DOHH2 (cell line): Measurements from ENCODE around the gene OR2AT4.

Experiments
- H3F3A ChIP-seq: fragments of 200-600 bp; sonication (generic), shearing (Covaris generic); 2 replicates; pipeline ENCODE4 v1.6.0; 2016; ENCODE audit warnings: antibody characterized with exemption, mild to moderate bottlenecking; ENCODE audit not compliant: control insufficient read depth, insufficient read depth
- H3K27ac ChIP-seq: fragments of 200-600 bp; sonication (generic); 2 replicates; pipeline ENCODE4 v1.5.1; 2014; ENCODE audit warnings: low read depth, mild to moderate bottlenecking, low read length, moderate library complexity
- H3K27me3 ChIP-seq: fragments of 200-600 bp; sonication (generic); 2 replicates; pipeline ENCODE4 v1.6.1; 2014; ENCODE audit warnings: mild to moderate bottlenecking, low read length, mixed read lengths; ENCODE audit not compliant: control insufficient read depth
- H3K36me3 ChIP-seq: fragments of 200-600 bp; sonication (generic); 2 replicates; pipeline ENCODE4 v1.6.1; 2014; ENCODE audit warnings: mild to moderate bottlenecking, low read length, moderate library complexity, mixed read lengths; ENCODE audit not compliant: control insufficient read depth
- H3K4me1 ChIP-seq: fragments of 200-600 bp; sonication (generic); 2 replicates; pipeline ENCODE4 v1.6.1; 2014; ENCODE audit warnings: mild to moderate bottlenecking, low read length, mixed read lengths; ENCODE audit not compliant: control insufficient read depth
- H3K4me2 ChIP-seq: fragments of 200-600 bp; sonication (generic); 2 replicates; pipeline ENCODE4 v1.6.0; 2014; ENCODE audit warnings: mild to moderate bottlenecking, low read length, moderate library complexity
- H3K4me3 ChIP-seq: fragments of 200-600 bp; sonication (generic); 2 replicates; pipeline ENCODE4 v1.5.1; 2014; ENCODE audit warnings: mild to moderate bottlenecking, low read length, mixed read lengths
- H3K79me2 ChIP-seq: fragments of 200-600 bp; sonication (generic); 2 replicates; pipeline ENCODE4 v1.6.1; 2014; ENCODE audit warnings: mild to moderate bottlenecking, low read length, mixed read lengths; ENCODE audit not compliant: control insufficient read depth
- H3K9me2 ChIP-seq: fragments of 200-600 bp; sonication (generic); replicated peaks from 2 replicates; pipeline ENCODE4 v1.6.1; 2014; ENCODE audit warnings: mild to moderate bottlenecking, low read length, mixed read lengths; ENCODE audit not compliant: control insufficient read depth
- H3K9me3 ChIP-seq: fragments of 200-600 bp; sonication (generic); 2 replicates; pipeline ENCODE4 v1.6.1; 2014; ENCODE audit warnings: antibody characterized with exemption, low read length, mixed read lengths; ENCODE audit not compliant: control insufficient read depth, insufficient read depth
- H4K20me1 ChIP-seq: fragments of 200-600 bp; sonication (generic); 2 replicates; pipeline ENCODE4 v1.6.0; 2014; ENCODE audit warnings: low read depth, mild to moderate bottlenecking, antibody characterized with exemption, low read length, moderate library complexity; ENCODE audit not compliant: control insufficient read depth, insufficient read depth
- EZH2phosphoT487 ChIP-seq: fragments of 200-600 bp; sonication (generic); IDR thresholded peaks from 2 replicates; pipeline ENCODE4 v1.6.1; 2017; ENCODE audit warnings: borderline replicate concordance, mild to moderate bottlenecking, antibody characterized with exemption, low read length, moderate library complexity, mixed read lengths
- TF ChIP-seq, protein P1 (sequence below): fragments of 200-600 bp; sonication (generic); IDR thresholded peaks from one replicate; pipeline ENCODE4 v1.5.1; 2014; ENCODE audit warnings: antibody characterized with exemption, mild to moderate bottlenecking, low read depth, low read length; ENCODE audit not compliant: poor library complexity, severe bottlenecking

The OR2AT4 gene

GRCh38 chr11:75055511-75055910 is 41.2 kb downstream of the OR2AT4 start:
- Histone ChIP-seq H3K4me3 (no peak overlapping the region), H3K9me3 (no peaks in the 10 kb centered on the region; the same call in 1 of the 2 replicates), H3K36me3 (no peaks in the 10 kb centered on the region), H4K20me1 (no peaks in the 10 kb centered on the region), H3K79me2 (no peaks in the 10 kb centered on the region), H3F3A (no peaks in the 10 kb centered on the region), H3K9me2 (no peaks in the 10 kb centered on the region), H3K27me3 (peaks cover 3% of the 10 kb centered on the region; the same call in 1 of the 2 replicates), H3K4me1 (peaks cover 4% of the 10 kb centered on the region), H3K27ac (no peak overlapping the region), H3K4me2 (no peak overlapping the region)
- no peak for TF ChIP-seq EZH2phosphoT487
- TF ChIP-seq, protein P1, sequence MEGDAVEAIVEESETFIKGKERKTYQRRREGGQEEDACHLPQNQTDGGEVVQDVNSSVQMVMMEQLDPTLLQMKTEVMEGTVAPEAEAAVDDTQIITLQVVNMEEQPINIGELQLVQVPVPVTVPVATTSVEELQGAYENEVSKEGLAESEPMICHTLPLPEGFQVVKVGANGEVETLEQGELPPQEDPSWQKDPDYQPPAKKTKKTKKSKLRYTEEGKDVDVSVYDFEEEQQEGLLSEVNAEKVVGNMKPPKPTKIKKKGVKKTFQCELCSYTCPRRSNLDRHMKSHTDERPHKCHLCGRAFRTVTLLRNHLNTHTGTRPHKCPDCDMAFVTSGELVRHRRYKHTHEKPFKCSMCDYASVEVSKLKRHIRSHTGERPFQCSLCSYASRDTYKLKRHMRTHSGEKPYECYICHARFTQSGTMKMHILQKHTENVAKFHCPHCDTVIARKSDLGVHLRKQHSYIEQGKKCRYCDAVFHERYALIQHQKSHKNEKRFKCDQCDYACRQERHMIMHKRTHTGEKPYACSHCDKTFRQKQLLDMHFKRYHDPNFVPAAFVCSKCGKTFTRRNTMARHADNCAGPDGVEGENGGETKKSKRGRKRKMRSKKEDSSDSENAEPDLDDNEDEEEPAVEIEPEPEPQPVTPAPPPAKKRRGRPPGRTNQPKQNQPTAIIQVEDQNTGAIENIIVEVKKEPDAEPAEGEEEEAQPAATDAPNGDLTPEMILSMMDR: no peak

- peaks cover 29% of the 10 kb centered on the region for H3K4me1 ChIP-seq
- no peak for TF ChIP-seq EZH2phosphoT487
- TF ChIP-seq, protein P1: no peak
- H3K4me3 ChIP-seq: no peak overlapping the region
- H3K4me2 ChIP-seq: no peak overlapping the region
- no peaks in the 10 kb centered on the region for H3K79me2 ChIP-seq
- H3K27me3 ChIP-seq: no peaks in the 10 kb centered on the region
- H4K20me1 ChIP-seq: no peaks in the 10 kb centered on the region
- no peaks in the 10 kb centered on the region; the same call in 1 of the 2 replicates for H3K36me3 ChIP-seq
- H3K9me2 ChIP-seq: no peaks in the 10 kb centered on the region
- no peaks in the 10 kb centered on the region for H3F3A ChIP-seq
- no peak overlapping the region for H3K27ac ChIP-seq
- H3K9me3 ChIP-seq: no peaks in the 10 kb centered on the region; the same call in 1 of the 2 replicates
Observed at GRCh38 chr11:75052457-75052856, 44.2 kb downstream of the OR2AT4 start.

DNA sequence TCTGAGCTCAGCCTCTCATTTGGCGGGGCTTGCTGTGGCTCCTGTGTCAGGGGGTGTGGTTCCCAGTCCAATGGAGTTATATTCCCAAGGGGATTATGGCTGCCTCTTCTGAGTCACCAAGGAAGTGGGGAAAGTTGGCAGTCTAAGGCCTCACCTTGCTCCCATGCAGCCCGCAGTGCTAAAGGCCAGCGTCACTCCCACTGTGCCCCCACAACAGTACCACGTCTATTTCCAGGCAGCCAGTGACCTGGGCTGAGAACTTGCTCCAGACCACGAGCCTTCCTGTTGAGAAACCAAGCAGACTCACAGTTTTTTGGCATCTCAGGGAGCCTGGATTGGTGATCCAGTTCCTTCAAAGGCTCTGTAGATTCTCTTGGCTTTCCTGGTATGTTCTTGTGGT is 45.6 kb downstream of the OR2AT4 start:
- no peaks in the 10 kb centered on the region; the same call in 1 of the 2 replicates for H3K9me3 ChIP-seq
- peaks cover 29% of the 10 kb centered on the region for H3K4me1 ChIP-seq
- no peaks in the 10 kb centered on the region for H3F3A ChIP-seq
- TF ChIP-seq EZH2phosphoT487: no peak
- TF ChIP-seq, protein P1: no peak
- H3K36me3 ChIP-seq: no peaks in the 10 kb centered on the region; the same call in 1 of the 2 replicates
- H3K27ac ChIP-seq: no peak overlapping the region
- H4K20me1 ChIP-seq: no peaks in the 10 kb centered on the region
- no peaks in the 10 kb centered on the region for H3K79me2 ChIP-seq
- no peaks in the 10 kb centered on the region for H3K9me2 ChIP-seq
- no peaks in the 10 kb centered on the region for H3K27me3 ChIP-seq
- no peak overlapping the region for H3K4me2 ChIP-seq
- H3K4me3 ChIP-seq: no peak overlapping the region
